Measurements from ENCODE around the gene ATG10.

- no peak for TF ChIP-seq CTCF (IDR thresholded peaks at IDR 0.05)
- no peak for TF ChIP-seq POLR2AphosphoS5 (IDR thresholded peaks at IDR 0.05; ENCODE audit: insufficient read depth in 1 of 2, low read depth in 1 of 2)
Observed at GRCh38 chr5:82164176-82164976, 192.6 kb downstream of the ATG10 start.
